Measurements from ENCODE around the gene RNH1.

Gene RNH1

GRCh38 chr11:459511-460220, 47.4 kb downstream of the RNH1 start:
- DNase-seq (ENCODE audit: low read depth) = no peak

- no peak for DNase-seq (ENCODE audit: low read depth)
Observed at GRCh38 chr11:457111-457760, 49.8 kb downstream of the RNH1 start.

GRCh38 chr11:456533-456932, 50.5 kb downstream of the RNH1 start:
- no peak for DNase-seq (ENCODE audit: low read depth)

- no peak for DNase-seq (ENCODE audit: low read depth)
Observed at GRCh38 chr11:455566-456147, 51.4 kb downstream of the RNH1 start.

GRCh38 chr11:454801-455565, 52.1 kb downstream of the RNH1 start:
- DNase-seq (ENCODE audit: low read depth) = no peak

GRCh38 chr11:454043-454442, 53.0 kb downstream of the RNH1 start:
- no peak for DNase-seq (ENCODE audit: low read depth)

GRCh38 chr11:453564-453963, 53.5 kb downstream of the RNH1 start:
- no peak for DNase-seq (ENCODE audit: low read depth)

- DNase-seq (ENCODE audit: low read depth) = no peak
Observed at GRCh38 chr11:452916-453527, 54.0 kb downstream of the RNH1 start.

- no peak for DNase-seq (ENCODE audit: low read depth)
Observed at GRCh38 chr11:452203-452744, 54.8 kb downstream of the RNH1 start.

- no peak for DNase-seq (ENCODE audit: low read depth)
Observed at GRCh38 chr11:451738-452137, 55.3 kb downstream of the RNH1 start.

- DNase-seq (ENCODE audit: low read depth) = peak; percentile 34
Observed at GRCh38 chr11:450809-451451, 56.1 kb downstream of the RNH1 start.

GRCh38 chr11:449889-450808, 56.9 kb downstream of the RNH1 start, which contains the start of gene PTDSS2:
TSS of gene PTDSS2 (plus strand) at chr11:450279. CDS start at chr11:450456, 177 bp downstream.
- peak; percentile 80 for DNase-seq (ENCODE audit: low read depth)

- peak; percentile 98 for DNase-seq (ENCODE audit: low read depth)
Observed at GRCh38 chr11:447923-448731, 58.9 kb downstream of the RNH1 start.

- DNase-seq (ENCODE audit: low read depth) = no peak
Observed at GRCh38 chr11:446891-447290, 60.2 kb downstream of the RNH1 start.

- DNase-seq (ENCODE audit: low read depth) = no peak
Observed at GRCh38 chr11:445765-446588, 61.1 kb downstream of the RNH1 start.

Data from stimulated activated CD8-positive, alpha-beta memory T cell treated with anti-CD3 and anti-CD28 coated beads, Interleukin-15, amount 100 ng/mL, for 24 hours (primary cell).